COLO829 (cell line): ENCODE data around the gene SEPTIN6.

Source experiments
- DNase-seq: peaks from one replicate; pipeline ENCODE4 v3.0.0; 2012; ENCODE audit warnings: low spot score

SEPTIN6 gene

GRCh38 chrX:119648421-119648775 is 44.6 kb downstream of the SEPTIN6 start:
- no peak for DNase-seq

GRCh38 chrX:119647552-119648420 is 45.2 kb downstream of the SEPTIN6 start:
- no peak for DNase-seq

- no peak for DNase-seq
These were observed 45.9 kb downstream of the SEPTIN6 start for GRCh38 chrX:119647089-119647488.

- DNase-seq = no peak
These were observed 46.5 kb downstream of the SEPTIN6 start for GRCh38 chrX:119646515-119646914.

- DNase-seq = no peak
These were observed 49.3 kb downstream of the SEPTIN6 start for GRCh38 chrX:119643696-119644095.
